RWPE2 (cell line): ENCODE data around the gene MIGA1.
"Not testable (repeated sequence)": the region's sequence is repeated elsewhere in the genome, so short reads cannot be mapped to it uniquely, and the experiment has no call there.

ENCODE experiments used
- ATAC-seq: fragments of 200-7000 bp; cut with Tn5 transposase; 3 replicates; pipeline ENCODE4 v1.9.1; 2021; ENCODE audit warnings: low read depth
- DNase-seq: peaks from one replicate; pipeline ENCODE4 v3.0.0-alpha.2; 2020; ENCODE audit warnings: low spot score
- H3K27ac ChIP-seq: fragments of 450-650 bp; 2 replicates; pipeline ENCODE4 v1.5.1; 2017; ENCODE audit warnings: mild to moderate bottlenecking; ENCODE audit not compliant: poor library complexity, severe bottlenecking
- H3K27me3 ChIP-seq: fragments of 250-450 bp; sonication (Bioruptor Pico); 2 replicates; pipeline ENCODE4 v1.5.1; 2021; ENCODE audit warnings: mild to moderate bottlenecking, moderate library complexity; ENCODE audit not compliant: insufficient read depth, poor library complexity, severe bottlenecking
- H3K36me3 ChIP-seq: fragments of 250-450 bp; sonication (Bioruptor Pico); 2 replicates; pipeline ENCODE4 v1.5.1; 2020; ENCODE audit warnings: low read depth, mild to moderate bottlenecking, moderate library complexity
- H3K4me1 ChIP-seq: fragments of 250-450 bp; sonication (Bioruptor Pico); 2 replicates; pipeline ENCODE4 v1.5.1; 2021; ENCODE audit warnings: mild to moderate bottlenecking, moderate library complexity; ENCODE audit not compliant: insufficient read depth, poor library complexity, severe bottlenecking
- H3K4me3 ChIP-seq: fragments of 250-450 bp; sonication (Bioruptor Pico); 2 replicates; pipeline ENCODE4 v1.5.1; 2021; ENCODE audit warnings: mild to moderate bottlenecking, moderate library complexity; ENCODE audit not compliant: severe bottlenecking
- H3K9me3 ChIP-seq: fragments of 250-450 bp; sonication (Bioruptor Pico); 2 replicates; pipeline ENCODE4 v1.5.1; 2021; ENCODE audit warnings: mild to moderate bottlenecking, moderate library complexity; ENCODE audit not compliant: severe bottlenecking
- TF ChIP-seq, protein P1 (sequence below): fragments of 450-650 bp; IDR thresholded peaks from one replicate; pipeline ENCODE4 v1.5.1; 2017; ENCODE audit warnings: mild to moderate bottlenecking, moderate library complexity; ENCODE audit not compliant: poor library complexity, severe bottlenecking

Gene MIGA1

DNA sequence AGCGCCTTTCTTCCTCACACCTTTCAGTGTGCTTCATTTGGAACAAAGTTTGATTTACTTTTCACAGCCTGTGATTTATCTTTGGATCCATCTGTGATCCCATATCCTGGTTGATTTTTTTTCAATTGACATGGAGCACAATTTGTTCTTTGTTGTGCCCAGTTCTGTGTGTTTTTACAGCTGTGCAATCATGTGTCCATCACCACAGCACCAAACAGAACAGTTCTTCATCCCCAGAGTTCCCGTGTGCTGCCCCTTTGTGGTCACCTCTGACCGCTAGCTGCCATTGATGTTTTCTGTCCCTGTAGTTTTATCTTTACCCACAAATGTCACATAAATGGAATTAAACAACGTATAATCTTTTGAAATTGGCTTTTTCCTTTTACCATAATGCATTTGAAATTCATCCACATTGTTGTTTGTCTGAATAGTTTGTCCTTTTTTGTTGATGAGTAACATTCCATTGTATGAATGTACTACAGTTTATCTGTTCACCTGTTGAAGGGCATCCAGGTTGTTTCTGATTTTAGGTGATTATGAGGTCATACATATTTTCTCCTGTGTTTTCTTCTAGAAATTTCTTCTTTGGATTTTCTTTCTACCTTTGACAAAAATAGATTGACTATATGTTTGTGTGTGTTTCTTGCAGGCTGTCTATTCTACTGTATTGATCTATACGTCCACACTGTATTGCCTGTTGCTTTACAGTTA is 17.4 kb downstream of the MIGA1 start:
- H3K36me3 ChIP-seq = peaks cover 16% of the 10 kb centered on the region
- no peaks in the 10 kb centered on the region for H3K9me3 ChIP-seq
- H3K27me3 ChIP-seq = no peaks in the 10 kb centered on the region
- DNase-seq = no peak
- H3K4me1 ChIP-seq = no peaks in the 10 kb centered on the region
- ATAC-seq = no peak
- TF ChIP-seq, protein P1, sequence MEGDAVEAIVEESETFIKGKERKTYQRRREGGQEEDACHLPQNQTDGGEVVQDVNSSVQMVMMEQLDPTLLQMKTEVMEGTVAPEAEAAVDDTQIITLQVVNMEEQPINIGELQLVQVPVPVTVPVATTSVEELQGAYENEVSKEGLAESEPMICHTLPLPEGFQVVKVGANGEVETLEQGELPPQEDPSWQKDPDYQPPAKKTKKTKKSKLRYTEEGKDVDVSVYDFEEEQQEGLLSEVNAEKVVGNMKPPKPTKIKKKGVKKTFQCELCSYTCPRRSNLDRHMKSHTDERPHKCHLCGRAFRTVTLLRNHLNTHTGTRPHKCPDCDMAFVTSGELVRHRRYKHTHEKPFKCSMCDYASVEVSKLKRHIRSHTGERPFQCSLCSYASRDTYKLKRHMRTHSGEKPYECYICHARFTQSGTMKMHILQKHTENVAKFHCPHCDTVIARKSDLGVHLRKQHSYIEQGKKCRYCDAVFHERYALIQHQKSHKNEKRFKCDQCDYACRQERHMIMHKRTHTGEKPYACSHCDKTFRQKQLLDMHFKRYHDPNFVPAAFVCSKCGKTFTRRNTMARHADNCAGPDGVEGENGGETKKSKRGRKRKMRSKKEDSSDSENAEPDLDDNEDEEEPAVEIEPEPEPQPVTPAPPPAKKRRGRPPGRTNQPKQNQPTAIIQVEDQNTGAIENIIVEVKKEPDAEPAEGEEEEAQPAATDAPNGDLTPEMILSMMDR = peak; percentile 19
- no peak overlapping the region for H3K27ac ChIP-seq
- H3K4me3 ChIP-seq = no peak overlapping the region

DNA sequence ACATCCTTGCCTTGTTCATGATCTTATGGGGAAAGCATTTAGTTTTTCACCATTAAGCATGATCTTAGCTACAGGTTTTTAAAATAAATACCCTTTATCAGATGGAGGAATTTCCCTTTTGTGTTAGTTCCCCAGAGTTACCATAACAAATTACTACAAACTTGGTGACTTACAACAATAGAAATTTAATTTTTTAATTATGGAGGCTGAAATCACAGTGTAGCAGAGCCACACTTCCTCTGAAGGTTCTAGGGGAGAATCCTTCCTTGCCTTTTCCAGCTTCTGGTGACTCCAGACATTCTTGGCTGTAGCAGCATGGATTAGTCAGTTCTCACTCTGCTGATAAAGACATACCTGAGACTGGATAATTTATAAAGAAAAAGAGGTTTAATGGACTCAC is 18.5 kb downstream of the MIGA1 start:
- DNase-seq (no peak), ATAC-seq (no peak)
- TF ChIP-seq, protein P1 = no peak
- H3K36me3 ChIP-seq = peaks cover 23% of the 10 kb centered on the region
- no peak overlapping the region for H3K4me3 ChIP-seq
- no peaks in the 10 kb centered on the region for H3K4me1 ChIP-seq
- no peaks in the 10 kb centered on the region for H3K9me3 ChIP-seq
- no peak overlapping the region for H3K27ac ChIP-seq
- H3K27me3 ChIP-seq = no peaks in the 10 kb centered on the region

DNA sequence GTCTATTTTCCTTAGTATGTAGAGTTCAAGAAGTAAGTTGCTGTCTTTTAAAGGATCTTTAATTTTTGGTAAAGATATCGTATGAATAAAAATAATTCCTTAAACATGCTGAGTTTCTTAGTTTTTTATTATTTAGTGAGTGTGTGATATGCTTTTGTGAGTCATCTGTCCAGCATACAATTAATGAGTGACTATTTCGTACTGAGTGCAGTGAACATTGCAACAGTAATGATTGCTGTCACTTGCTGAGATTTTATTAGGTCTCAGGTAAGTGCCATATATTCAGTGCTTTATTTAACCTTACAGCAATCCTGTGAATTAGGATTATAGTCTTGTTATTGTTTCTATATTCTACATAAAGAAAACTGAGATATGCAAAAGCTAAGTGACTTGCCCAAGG is 22.6 kb downstream of the MIGA1 start:
- no peaks in the 10 kb centered on the region for H3K27me3 ChIP-seq
- no peak overlapping the region for H3K4me3 ChIP-seq
- no peaks in the 10 kb centered on the region for H3K9me3 ChIP-seq
- peaks cover 48% of the 10 kb centered on the region for H3K36me3 ChIP-seq
- TF ChIP-seq, protein P1 = no peak
- no peak for DNase-seq
- ATAC-seq = no peak
- no peak overlapping the region for H3K27ac ChIP-seq
- H3K4me1 ChIP-seq = no peaks in the 10 kb centered on the region

DNA sequence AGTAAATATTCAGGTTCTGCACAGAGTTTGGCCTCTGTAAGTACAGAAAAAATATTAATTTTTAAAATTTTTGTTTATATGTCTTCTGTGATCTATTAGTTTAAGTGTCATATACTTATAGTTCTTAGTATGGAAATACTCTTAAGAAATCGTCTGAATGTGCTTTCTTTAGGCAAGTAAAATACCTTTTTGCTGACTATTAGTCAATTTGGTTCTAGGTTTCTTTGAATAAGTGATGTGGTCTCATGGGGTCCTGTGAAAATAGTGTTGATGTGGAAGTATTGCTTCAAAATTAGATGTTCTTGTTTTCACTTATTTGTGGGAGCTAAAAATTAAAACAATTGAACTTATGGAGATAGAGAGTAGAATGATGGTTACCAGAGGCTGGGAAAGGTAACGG is 23.9 kb downstream of the MIGA1 start:
- Histone ChIP-seq H3K27ac (no peak overlapping the region), H3K27me3 (no peaks in the 10 kb centered on the region), H3K4me1 (no peaks in the 10 kb centered on the region), H3K4me3 (no peak overlapping the region), H3K36me3 (peaks cover 54% of the 10 kb centered on the region), H3K9me3 (no peaks in the 10 kb centered on the region)
- no peak for DNase-seq
- ATAC-seq = no peak
- TF ChIP-seq, protein P1 = no peak

DNA sequence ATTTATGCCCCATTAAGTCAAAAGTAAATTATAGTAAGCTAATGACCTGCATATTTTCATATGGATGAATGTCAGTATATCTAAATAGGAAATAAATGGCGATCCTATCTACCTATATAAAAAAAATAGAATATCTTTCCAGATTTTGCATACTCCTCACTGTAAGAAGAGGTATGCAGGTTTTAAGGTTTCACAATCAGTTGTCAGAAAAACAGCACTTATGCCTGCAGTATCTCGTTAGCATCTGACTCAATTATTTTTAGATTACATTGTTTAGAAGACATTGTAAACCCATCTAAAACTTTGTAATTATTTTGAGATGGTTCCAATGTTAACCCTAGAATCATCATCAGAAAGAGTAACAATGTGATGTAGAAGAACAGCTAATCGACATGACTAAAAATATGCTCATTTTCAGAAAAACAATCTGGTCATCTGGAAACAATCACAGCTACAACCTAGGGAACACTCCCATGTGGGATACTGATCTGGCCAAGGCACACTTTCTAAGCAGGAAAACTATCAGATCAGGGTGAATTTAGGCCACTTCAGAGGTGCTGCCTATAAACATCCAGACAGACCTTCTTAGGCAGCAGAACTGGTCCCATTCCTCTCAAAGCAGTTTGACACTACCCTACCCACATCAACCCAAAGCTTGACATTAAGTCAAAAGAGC is 30.5 kb downstream of the MIGA1 start:
- not testable (repeated sequence) for H3K27ac ChIP-seq, H3K4me3 ChIP-seq, DNase-seq, H3K27me3 ChIP-seq, H3K4me1 ChIP-seq, ATAC-seq, H3K9me3 ChIP-seq
- H3K36me3 ChIP-seq = peaks cover 50% of the 10 kb centered on the region

DNA sequence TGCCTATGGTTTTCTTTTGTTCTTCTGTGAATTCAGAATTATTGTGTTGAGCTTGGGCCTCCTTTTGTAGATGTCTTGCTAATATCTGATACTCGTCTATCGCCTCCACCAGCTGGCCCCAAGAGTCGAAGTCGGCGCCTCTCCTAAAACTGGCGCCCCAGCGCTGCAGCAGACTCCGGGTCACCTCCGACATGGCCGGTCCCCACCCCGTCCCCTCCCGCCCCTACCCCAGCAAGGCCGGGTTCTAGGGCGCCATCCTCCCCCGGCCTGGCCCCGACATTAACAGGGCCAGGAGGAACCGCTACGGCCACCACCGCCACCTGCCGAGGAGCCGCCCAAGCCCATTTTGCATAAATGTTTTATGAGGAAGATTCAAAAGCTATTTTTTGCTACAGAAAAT is 32.1 kb downstream of the MIGA1 start:
- not testable (repeated sequence) for ATAC-seq, H3K27ac ChIP-seq, H3K4me3 ChIP-seq, H3K9me3 ChIP-seq, DNase-seq, H3K4me1 ChIP-seq, H3K27me3 ChIP-seq
- peaks cover 56% of the 10 kb centered on the region for H3K36me3 ChIP-seq
